Cardiac fibroblast (primary cell): ENCODE data around the gene AKAP7.

ENCODE experiments used
- DNase-seq, 2 donors: peaks; one replicate each; pipeline versions ENCODE4 v3.0.0 to v3.0.0-alpha.2; 2010; ENCODE audit warnings: low read depth in 2 of 2
- H3K4me3 ChIP-seq, 2 donors: replicated peaks in 1 of 2; 1 replicate in 1 of 2; 2 replicates in 1 of 2; pipeline ENCODE4 v1.5.1; 2011; ENCODE audit warnings: low read depth in 2 of 2, low read length in 2 of 2, mild to moderate bottlenecking in 2 of 2, moderate library complexity in 1 of 2
- TF ChIP-seq, protein P1 (sequence below): IDR thresholded peaks from one replicate; pipeline ENCODE4 v1.5.1; 2011; ENCODE audit warnings: low read depth, mild to moderate bottlenecking, low read length, inconsistent platforms

Gene AKAP7

GRCh38 chr6:131285548-131285947, 150.3 kb downstream of the AKAP7 start:
- no peak for DNase-seq
- TF ChIP-seq, protein P1, sequence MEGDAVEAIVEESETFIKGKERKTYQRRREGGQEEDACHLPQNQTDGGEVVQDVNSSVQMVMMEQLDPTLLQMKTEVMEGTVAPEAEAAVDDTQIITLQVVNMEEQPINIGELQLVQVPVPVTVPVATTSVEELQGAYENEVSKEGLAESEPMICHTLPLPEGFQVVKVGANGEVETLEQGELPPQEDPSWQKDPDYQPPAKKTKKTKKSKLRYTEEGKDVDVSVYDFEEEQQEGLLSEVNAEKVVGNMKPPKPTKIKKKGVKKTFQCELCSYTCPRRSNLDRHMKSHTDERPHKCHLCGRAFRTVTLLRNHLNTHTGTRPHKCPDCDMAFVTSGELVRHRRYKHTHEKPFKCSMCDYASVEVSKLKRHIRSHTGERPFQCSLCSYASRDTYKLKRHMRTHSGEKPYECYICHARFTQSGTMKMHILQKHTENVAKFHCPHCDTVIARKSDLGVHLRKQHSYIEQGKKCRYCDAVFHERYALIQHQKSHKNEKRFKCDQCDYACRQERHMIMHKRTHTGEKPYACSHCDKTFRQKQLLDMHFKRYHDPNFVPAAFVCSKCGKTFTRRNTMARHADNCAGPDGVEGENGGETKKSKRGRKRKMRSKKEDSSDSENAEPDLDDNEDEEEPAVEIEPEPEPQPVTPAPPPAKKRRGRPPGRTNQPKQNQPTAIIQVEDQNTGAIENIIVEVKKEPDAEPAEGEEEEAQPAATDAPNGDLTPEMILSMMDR, result no peak

GRCh38 chr6:131286469-131287040, 151.3 kb downstream of the AKAP7 start:
- no peak for DNase-seq
- H3K4me3 ChIP-seq, result no peak overlapping the region
- TF ChIP-seq, protein P1, result no peak

More at GRCh38 chr6:131285548-131285947, 150.3 kb downstream of the AKAP7 start:
- no peak overlapping the region for H3K4me3 ChIP-seq

DNA sequence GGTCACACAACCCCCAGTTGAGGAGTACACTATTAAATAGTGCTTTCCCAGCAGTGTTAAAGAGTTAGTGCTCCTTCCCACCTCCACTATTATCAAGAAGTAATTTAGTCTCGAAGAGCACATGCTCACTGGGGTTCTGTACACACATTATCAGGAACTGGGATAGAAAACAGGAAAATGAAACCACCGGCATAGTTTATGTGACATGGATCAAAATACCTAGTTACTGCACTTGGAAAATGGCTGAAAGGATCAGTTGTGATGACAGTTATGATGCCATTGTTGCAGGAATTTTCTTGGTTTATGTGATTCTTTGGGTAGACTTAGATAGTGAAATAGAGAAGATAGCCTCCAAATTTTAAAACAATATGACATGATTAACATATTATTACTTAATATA, 152.9 kb downstream of the AKAP7 start:
- H3K4me3 ChIP-seq, result no peak overlapping the region
- TF ChIP-seq, protein P1, result no peak
- no peak for DNase-seq

- TF ChIP-seq, protein P1, result no peak
- no peak overlapping the region for H3K4me3 ChIP-seq
- DNase-seq, result no peak
Observed at GRCh38 chr6:131290955-131291354, 155.7 kb downstream of the AKAP7 start.

DNA sequence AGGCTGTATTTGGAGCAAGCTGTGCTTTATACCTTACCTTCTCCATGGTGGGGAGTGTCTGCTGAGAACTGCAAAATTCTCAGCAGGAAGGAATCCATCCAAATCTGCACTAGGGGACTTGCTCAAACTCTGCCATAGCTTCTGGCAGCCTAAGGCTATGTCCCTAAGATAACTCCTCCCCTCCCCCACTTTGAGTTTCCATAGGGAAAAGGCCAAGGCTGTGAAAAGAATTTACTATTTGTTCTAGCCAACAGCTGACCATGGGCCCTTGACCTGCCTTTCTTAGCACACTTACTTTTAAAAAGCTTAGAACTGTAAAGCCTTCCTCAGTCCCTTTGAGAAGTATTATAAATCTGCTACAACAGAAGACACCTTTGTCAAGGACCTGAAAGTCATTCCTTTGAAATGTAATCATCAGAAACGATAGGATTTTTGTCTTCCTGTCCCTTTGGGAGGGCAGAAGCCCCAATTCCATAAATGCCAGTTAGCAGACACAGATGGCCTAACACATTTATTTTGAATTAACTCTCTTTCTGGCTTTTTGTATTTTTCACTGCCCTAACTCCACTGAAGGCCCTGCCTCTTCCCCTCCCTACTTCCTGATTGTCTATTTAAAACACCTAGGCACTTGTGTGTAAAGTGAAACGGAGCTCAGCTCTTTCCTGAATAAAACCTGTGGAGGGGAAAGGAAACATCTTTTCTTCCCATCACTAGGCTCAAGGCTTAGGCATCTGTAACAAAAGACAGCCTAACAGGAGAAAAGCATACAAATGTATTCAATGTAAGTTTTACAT, 157.1 kb downstream of the AKAP7 start:
- TF ChIP-seq, protein P1, result no peak
- DNase-seq, result peak in 1 of 2 donors; percentile 29
- no peak overlapping the region for H3K4me3 ChIP-seq

- TF ChIP-seq, protein P1, result no peak
- DNase-seq, result no peak
- no peak overlapping the region for H3K4me3 ChIP-seq
Observed at GRCh38 chr6:131293472-131293911, 158.2 kb downstream of the AKAP7 start.
